Chondrocyte (in vitro differentiated cells): ENCODE results near the gene XRCC3. TPM values are rescaled to one million over a fixed set of nuclear protein-coding genes. Genes with fewer than 3 reads are reported as not detected.

Source experiments
- DNase-seq: peaks from one replicate; pipeline ENCODE4 v3.0.0; 2021; ENCODE audit warnings: mixed read lengths, low spot score
- H3K27ac Mint-ChIP-seq: one replicate; pipeline ENCODE4 v1.8.0; 2021; ENCODE audit warnings: mild to moderate bottlenecking, moderate library complexity, mixed read lengths; ENCODE audit not compliant: unreplicated experiment
- H3K27me3 Mint-ChIP-seq: 2 replicates; pipeline ENCODE4 v1.8.0; 2021; ENCODE audit warnings: low read depth, mixed read lengths
- H3K36me3 Mint-ChIP-seq: 2 replicates; pipeline ENCODE4 v1.8.0; 2021; ENCODE audit warnings: low read depth, mixed read lengths
- H3K4me1 Mint-ChIP-seq: 2 replicates; pipeline ENCODE4 v1.8.0; 2021; ENCODE audit warnings: low read depth, mild to moderate bottlenecking, mixed read lengths
- H3K4me3 Mint-ChIP-seq: one replicate; pipeline ENCODE4 v1.8.0; 2021; ENCODE audit warnings: mild to moderate bottlenecking, moderate library complexity, mixed read lengths; ENCODE audit not compliant: unreplicated experiment
- H3K9me3 Mint-ChIP-seq: 2 replicates; pipeline ENCODE4 v1.8.0; 2021; ENCODE audit warnings: low read depth, mixed read lengths
- total RNA-seq: library from RNA; stranded (reverse); gene quantifications from 3 replicates; pipeline ENCODE4 v1.2.1, GENCODE V29; 2021
- TF ChIP-seq, protein P1 (sequence below): fragments of 200-600 bp; sonication (generic); IDR thresholded peaks from 2 replicates; pipeline ENCODE4 v1.5.0; 2021; ENCODE audit warnings: antibody characterized with exemption, mild to moderate bottlenecking, moderate library complexity

Gene XRCC3
- total RNA-seq, 1 donor from 2014 or later, result 3.4 TPM

DNA sequence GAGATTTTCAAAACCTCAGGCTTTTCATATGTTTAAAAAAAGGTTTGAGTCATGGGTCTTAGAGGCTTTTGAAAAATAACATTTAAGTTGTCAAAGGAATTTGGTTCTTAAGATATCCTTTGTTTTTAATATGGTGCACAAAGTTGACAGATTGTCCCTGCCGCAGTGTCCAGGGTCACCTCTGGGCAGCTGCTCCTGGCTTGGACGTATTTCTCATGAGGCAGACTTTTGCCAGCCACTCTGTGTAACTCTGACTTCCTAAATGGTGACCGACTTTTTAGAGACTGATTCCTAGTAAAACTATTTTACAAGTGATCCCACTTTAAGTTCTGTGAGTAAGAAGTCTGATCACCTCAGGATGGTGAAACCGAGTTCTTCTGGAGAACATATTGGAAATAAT lies 27.5 kb downstream of the XRCC3 start:
- Mint-ChIP-seq H3K27ac (peak overlapping the region; percentile 89), H3K27me3 (no peaks in the 10 kb centered on the region), H3K4me3 (no peak overlapping the region), H3K4me1 (peaks cover 42% of the 10 kb centered on the region), H3K9me3 (no peaks in the 10 kb centered on the region), H3K36me3 (peaks cover 16% of the 10 kb centered on the region)
- TF ChIP-seq, protein P1, sequence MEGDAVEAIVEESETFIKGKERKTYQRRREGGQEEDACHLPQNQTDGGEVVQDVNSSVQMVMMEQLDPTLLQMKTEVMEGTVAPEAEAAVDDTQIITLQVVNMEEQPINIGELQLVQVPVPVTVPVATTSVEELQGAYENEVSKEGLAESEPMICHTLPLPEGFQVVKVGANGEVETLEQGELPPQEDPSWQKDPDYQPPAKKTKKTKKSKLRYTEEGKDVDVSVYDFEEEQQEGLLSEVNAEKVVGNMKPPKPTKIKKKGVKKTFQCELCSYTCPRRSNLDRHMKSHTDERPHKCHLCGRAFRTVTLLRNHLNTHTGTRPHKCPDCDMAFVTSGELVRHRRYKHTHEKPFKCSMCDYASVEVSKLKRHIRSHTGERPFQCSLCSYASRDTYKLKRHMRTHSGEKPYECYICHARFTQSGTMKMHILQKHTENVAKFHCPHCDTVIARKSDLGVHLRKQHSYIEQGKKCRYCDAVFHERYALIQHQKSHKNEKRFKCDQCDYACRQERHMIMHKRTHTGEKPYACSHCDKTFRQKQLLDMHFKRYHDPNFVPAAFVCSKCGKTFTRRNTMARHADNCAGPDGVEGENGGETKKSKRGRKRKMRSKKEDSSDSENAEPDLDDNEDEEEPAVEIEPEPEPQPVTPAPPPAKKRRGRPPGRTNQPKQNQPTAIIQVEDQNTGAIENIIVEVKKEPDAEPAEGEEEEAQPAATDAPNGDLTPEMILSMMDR, result no peak
- DNase-seq, result peak; percentile 2

DNA sequence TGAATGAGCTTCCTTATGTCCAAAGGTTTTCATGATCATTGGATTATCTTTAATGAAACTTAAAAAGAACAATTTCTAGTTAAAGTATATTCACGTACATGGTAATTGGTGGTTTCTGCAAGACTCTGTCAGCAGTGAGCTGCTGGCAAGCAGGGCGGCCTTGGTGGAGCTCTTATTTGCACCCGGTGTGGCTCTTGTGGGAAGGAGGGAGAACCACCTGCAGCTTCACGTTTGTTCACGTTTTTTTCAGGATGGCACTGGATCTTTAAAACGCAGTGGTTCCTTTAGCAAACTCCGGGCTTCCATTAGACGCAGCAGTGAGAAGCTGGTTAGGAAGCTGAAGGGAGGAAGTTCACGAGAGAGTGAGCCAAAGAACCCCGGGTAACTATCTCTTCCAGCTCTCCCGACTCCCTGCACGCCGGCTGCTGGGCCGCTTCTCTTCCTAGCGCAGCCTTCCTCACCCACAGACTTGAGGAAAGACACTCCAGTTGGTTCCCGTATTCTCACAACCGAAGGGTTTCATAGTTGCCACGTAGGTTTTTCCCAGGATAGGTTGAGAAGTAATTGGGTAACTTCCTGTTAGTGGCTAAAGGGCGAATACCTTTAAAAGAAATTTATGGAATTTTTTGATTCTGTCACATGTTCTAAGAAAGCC lies 28.3 kb downstream of the XRCC3 start:
- H3K4me1 Mint-ChIP-seq, result peaks cover 42% of the 10 kb centered on the region
- peaks cover 16% of the 10 kb centered on the region for H3K36me3 Mint-ChIP-seq
- H3K9me3 Mint-ChIP-seq, result no peaks in the 10 kb centered on the region
- DNase-seq, result peak; percentile 42
- no peak overlapping the region for H3K4me3 Mint-ChIP-seq
- H3K27me3 Mint-ChIP-seq, result no peaks in the 10 kb centered on the region
- H3K27ac Mint-ChIP-seq, result peak overlapping the region; percentile 98
- TF ChIP-seq, protein P1, result no peak

DNA sequence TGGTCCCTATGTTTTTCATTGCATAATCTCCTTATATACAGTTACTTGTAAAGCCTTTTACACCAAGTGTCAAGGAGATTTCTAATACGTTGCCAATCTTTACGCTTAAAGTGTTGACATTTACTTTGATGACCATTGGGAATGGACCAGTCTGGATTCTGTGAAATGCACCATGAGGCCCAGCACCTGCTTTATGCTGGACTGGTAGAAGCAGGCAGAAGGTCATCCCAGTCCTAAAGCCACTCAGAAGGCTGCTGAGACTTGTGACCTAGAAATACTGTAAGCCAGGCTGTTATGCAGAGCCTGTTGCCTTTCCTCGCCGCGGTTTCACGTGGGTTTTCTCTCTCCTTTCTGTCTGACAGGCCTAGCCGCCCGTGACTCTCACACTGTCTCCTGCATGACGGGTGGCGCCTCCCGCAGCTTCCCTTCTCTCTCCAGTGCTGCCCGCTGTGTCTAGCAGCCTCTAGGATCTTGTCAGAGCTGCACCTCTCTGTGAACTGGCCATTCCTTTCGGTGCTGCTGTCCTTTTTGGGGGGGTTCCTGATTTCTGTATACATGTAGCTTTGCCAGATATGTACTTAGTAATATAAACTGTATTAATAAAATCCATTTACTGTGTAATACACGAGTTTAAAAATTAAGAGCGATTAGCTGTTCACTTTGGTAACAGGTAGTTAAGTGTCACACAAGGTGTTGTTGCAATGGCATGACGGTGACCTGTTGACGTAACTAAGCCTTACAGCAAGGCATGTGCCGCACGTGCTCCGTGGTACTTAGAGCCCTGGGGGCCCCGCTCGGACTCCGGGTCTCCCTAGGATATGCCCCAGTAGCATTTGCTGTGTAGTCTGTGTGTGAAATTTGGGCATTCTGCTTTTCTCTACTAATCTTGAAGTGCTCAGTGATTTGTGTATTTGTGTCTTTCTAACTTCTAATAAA lies 29.7 kb downstream of the XRCC3 start:
- Mint-ChIP-seq H3K9me3 (no peaks in the 10 kb centered on the region), H3K27ac (peak overlapping the region; percentile 98), H3K27me3 (no peaks in the 10 kb centered on the region), H3K4me1 (peaks cover 47% of the 10 kb centered on the region), H3K36me3 (peaks cover 23% of the 10 kb centered on the region), H3K4me3 (no peak overlapping the region)
- peak; percentile 76 for DNase-seq
- TF ChIP-seq, protein P1, result no peak

DNA sequence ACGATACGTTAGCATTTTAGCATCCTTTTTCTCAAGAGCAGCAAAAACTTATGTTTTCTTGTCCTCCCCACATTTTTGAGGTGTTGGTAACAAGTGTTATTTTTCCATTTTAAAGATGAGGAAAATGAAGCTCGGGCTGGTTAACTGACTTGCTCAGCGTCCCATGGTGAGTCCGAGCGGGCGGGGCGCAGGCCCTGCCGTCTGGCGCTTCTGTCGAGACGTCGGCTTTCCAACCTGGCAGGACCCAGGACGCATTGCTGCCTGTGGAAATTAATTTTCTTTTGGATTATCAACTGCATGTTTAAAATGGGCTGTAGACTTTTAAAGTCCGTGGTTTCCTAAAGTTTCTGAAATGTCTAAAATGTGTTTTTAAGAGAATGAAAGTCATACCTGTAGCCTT lies 30.4 kb downstream of the XRCC3 start:
- no peaks in the 10 kb centered on the region for H3K9me3 Mint-ChIP-seq
- TF ChIP-seq, protein P1, result no peak
- H3K27me3 Mint-ChIP-seq, result no peaks in the 10 kb centered on the region
- H3K36me3 Mint-ChIP-seq, result peaks cover 23% of the 10 kb centered on the region
- peak overlapping the region; percentile 45 for H3K27ac Mint-ChIP-seq
- no peak overlapping the region for H3K4me3 Mint-ChIP-seq
- peak; percentile 41 for DNase-seq
- H3K4me1 Mint-ChIP-seq, result peaks cover 48% of the 10 kb centered on the region

DNA sequence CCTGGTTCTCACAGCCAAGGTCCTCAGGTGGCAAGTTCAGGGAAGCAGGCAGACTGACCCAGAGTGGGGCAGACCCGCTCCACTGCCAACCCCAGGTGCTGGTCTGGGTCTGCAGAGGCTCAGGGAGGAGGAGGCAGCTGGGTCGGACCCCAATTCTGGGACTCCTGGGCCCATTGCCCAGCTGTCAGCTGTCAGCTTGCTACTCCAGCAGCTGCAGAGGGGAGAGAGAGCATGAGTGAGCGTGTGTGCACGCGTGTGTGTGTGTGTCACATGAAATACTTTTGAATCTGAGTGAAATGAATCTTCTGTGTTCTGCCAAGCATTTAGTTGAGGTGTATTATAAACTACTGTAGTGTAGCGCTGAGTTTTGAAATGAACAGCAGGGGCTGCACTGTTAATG lies 30.8 kb downstream of the XRCC3 start:
- Mint-ChIP-seq H3K9me3 (no peaks in the 10 kb centered on the region), H3K4me1 (peaks cover 48% of the 10 kb centered on the region), H3K27ac (peak overlapping the region; percentile 65), H3K36me3 (peaks cover 25% of the 10 kb centered on the region), H3K27me3 (no peaks in the 10 kb centered on the region), H3K4me3 (no peak overlapping the region)
- peak; percentile 86 for DNase-seq
- TF ChIP-seq, protein P1, result no peak
